Endothelial cell of umbilical vein (primary cell): ENCODE results near the gene ITIH4. TPM values are rescaled to one million over a fixed set of nuclear protein-coding genes. Genes with fewer than 3 reads are reported as not detected.

Source experiments
- BruUV-seq: library from RNA; stranded (reverse); fragments of 400-500 nt; replicated peaks from 2 replicates; lab custom pipeline; 2021; lab: Mats Ljungman, UMichigan
- CTCF ChIA-PET: fragments of 300-600, 350-600 bp; sonication (Branson Sonifier 250); formaldehyde crosslinking; loops from one replicate; lab custom pipeline; 2021; ENCODE audit warnings: antibody characterized with exemption, inconsistent platforms; lab: Charles Lee
- POLR2A ChIA-PET: fragments of 300-600, 350-600 bp; sonication (Branson Sonifier 250); formaldehyde crosslinking; loops from one replicate; lab custom pipeline; 2021; ENCODE audit warnings: antibody characterized with exemption, inconsistent platforms; lab: Charles Lee
- DNase-seq: peaks from one replicate; pipeline ENCODE4 v3.0.0-alpha.2; 2011; ENCODE audit warnings: low read depth, low spot score
- FAIRE-seq: peaks from 2 replicates; lab custom pipeline; 2011; peaks lifted over from hg19 to GRCh38; lab: Jason Lieb, UNC
- H2AFZ ChIP-seq: 2 replicates; pipeline ENCODE4 v1.6.0; 2012; ENCODE audit warnings: low read depth, low read length, control low read depth, inconsistent platforms
- H3K27ac ChIP-seq: 2 replicates; pipeline ENCODE4 v1.5.1; 2011; ENCODE audit warnings: low read depth, mild to moderate bottlenecking, control low read depth, low read length, moderate library complexity; ENCODE audit not compliant: insufficient read depth
- H3K27me3 ChIP-seq, 2 experiments: 2 replicates each; pipeline versions ENCODE4 v1.6.0 to v1.6.1; 2011; ENCODE audit warnings: low read length in 2 of 2, mixed read lengths in 1 of 2; ENCODE audit not compliant: control insufficient read depth in 2 of 2, insufficient read depth in 2 of 2
- H3K36me3 ChIP-seq, 2 experiments: 2 replicates in 1 of 2; 3 replicates in 1 of 2; pipeline ENCODE4 v1.5.1; 2011; ENCODE audit warnings: low read length in 2 of 2, mild to moderate bottlenecking in 1 of 2, moderate library complexity in 1 of 2; ENCODE audit not compliant: control insufficient read depth in 2 of 2, insufficient read depth in 2 of 2; ENCODE audit errors: extremely low read depth in 1 of 2
- H3K4me1 ChIP-seq: 3 replicates; pipeline ENCODE4 v1.5.1; 2011; ENCODE audit warnings: mild to moderate bottlenecking, low read length; ENCODE audit not compliant: control insufficient read depth, insufficient read depth; ENCODE audit errors: extremely low read depth
- H3K4me2 ChIP-seq: 2 replicates; pipeline ENCODE4 v1.6.1; 2011; ENCODE audit warnings: low read length, control low read depth, mixed read lengths; ENCODE audit not compliant: insufficient read depth
- H3K4me3 ChIP-seq, 3 experiments: fragments of 200-600 bp in 1 of 3; sonication (generic), shearing (Covaris generic) in 1 of 3; replicated peaks in 1 of 3; 2 replicates each; pipeline ENCODE4 v1.5.1; 2011 to 2016; ENCODE audit warnings: control low read depth in 3 of 3, low read length in 3 of 3, mild to moderate bottlenecking in 2 of 3, inconsistent platforms in 1 of 3, low read depth in 1 of 3, moderate library complexity in 1 of 3; ENCODE audit not compliant: insufficient read depth in 1 of 3
- H3K79me2 ChIP-seq: 2 replicates; pipeline ENCODE4 v1.6.0; 2012; ENCODE audit warnings: low read length, inconsistent platforms; ENCODE audit not compliant: control insufficient read depth, insufficient read depth
- H3K9ac ChIP-seq: replicated peaks from 2 replicates; pipeline ENCODE3; 2011; ENCODE audit warnings: low read length, control low read depth; ENCODE audit not compliant: insufficient read depth; ENCODE audit errors: extremely low read depth
- H3K9me1 ChIP-seq: replicated peaks from 3 replicates; pipeline ENCODE4 v1.6.0; 2011; ENCODE audit warnings: mild to moderate bottlenecking, low read length; ENCODE audit not compliant: control insufficient read depth, insufficient read depth; ENCODE audit errors: extremely low read depth
- H3K9me3 ChIP-seq: replicated peaks from 2 replicates; pipeline ENCODE4 v1.5.1; 2012; ENCODE audit warnings: low read length, inconsistent platforms; ENCODE audit not compliant: control insufficient read depth, insufficient read depth
- H4K20me1 ChIP-seq: replicated peaks from 2 replicates; pipeline ENCODE3; 2011; ENCODE audit warnings: mild to moderate bottlenecking, low read length; ENCODE audit not compliant: control insufficient read depth, insufficient read depth; ENCODE audit errors: extremely low read depth
- EZH2 ChIP-seq: IDR thresholded peaks from 2 replicates; pipeline ENCODE4 v1.6.1; 2012; ENCODE audit warnings: borderline replicate concordance, low read depth, mild to moderate bottlenecking, moderate library complexity, low read length, inconsistent platforms; ENCODE audit not compliant: severe bottlenecking
- FOS ChIP-seq: IDR thresholded peaks from 2 replicates; pipeline ENCODE4 v1.6.1; 2011; ENCODE audit warnings: mild to moderate bottlenecking, low read length, moderate library complexity, borderline replicate concordance; ENCODE audit not compliant: insufficient read depth
- GATA2 ChIP-seq: IDR thresholded peaks from 2 replicates; pipeline ENCODE4 v1.7.0; 2011; ENCODE audit warnings: low read depth, mild to moderate bottlenecking, moderate library complexity, mixed read lengths, low read length; ENCODE audit not compliant: insufficient read length, insufficient read depth
- JUN ChIP-seq: IDR thresholded peaks from 2 replicates; pipeline ENCODE4 v1.6.1; 2011; ENCODE audit warnings: borderline replicate concordance, low read depth; ENCODE audit not compliant: insufficient read length, insufficient read depth
- MYC ChIP-seq: IDR thresholded peaks from one replicate; pipeline ENCODE4 v1.6.1; 2011; ENCODE audit warnings: mild to moderate bottlenecking, low read depth, low read length
- POLR2A ChIP-seq: IDR thresholded peaks from 2 replicates; pipeline ENCODE4 v1.6.1; 2012; ENCODE audit warnings: low read depth, mild to moderate bottlenecking, control low read depth, low read length
- POLR2AphosphoS5 ChIP-seq: IDR thresholded peaks from 2 replicates; pipeline ENCODE4 v1.6.1; 2012; ENCODE audit warnings: low read depth, mild to moderate bottlenecking, control low read depth, low read length, moderate library complexity; ENCODE audit not compliant: insufficient read depth
- dilution Hi-C: fragments of 300-500 bp; cut with MboI; formaldehyde crosslinking; loops from one replicate; pipeline ENCODE4 v1.15.0; 2019; ENCODE audit warnings: low sequenced_read_pairs; ENCODE audit not compliant: extremely low pct_ligation_motif_present
- intact Hi-C: fragments of 100-400 bp; cut with micrococcal nuclease; formaldehyde crosslinking; loops from one replicate; pipeline ENCODE4 v1.10.0; 2022
- polyA plus RNA-seq, 4 experiments: library from polyadenylated mRNA; depleted of rRNA in 3 of 4; stranded (reverse) in 3 of 4; unstranded in 1 of 4; fragments of >200 nt; gene quantifications; 2 replicates each; pipeline versions ENCODE4 v1.2.1 to v1.2.3, GENCODE V29; 2011 to 2012; ENCODE audit warnings: missing spikeins in 1 of 4
- total RNA-seq: library from RNA; stranded (reverse); gene quantifications from 2 replicates; pipeline ENCODE4 v1.2.3, GENCODE V29; 2021
- TF ChIP-seq, protein P1 (sequence below), 2 donors: IDR thresholded peaks; 1 replicate in 1 of 2; 2 replicates in 1 of 2; pipeline ENCODE4 v1.5.1; 2011; ENCODE audit warnings: low read length in 2 of 2, mild to moderate bottlenecking in 2 of 2, moderate library complexity in 2 of 2, control low read depth in 1 of 2, inconsistent platforms in 1 of 2, low read depth in 1 of 2; ENCODE audit not compliant: insufficient read depth in 1 of 2; ENCODE audit errors: extremely low read depth in 1 of 2

ITIH4 gene
- total and polyA plus RNA-seq, 2 donors (not counting 3 experiments of a cell fraction or from before 2014, with no cell fraction given) = 0.17 to 2.4 TPM

DNA sequence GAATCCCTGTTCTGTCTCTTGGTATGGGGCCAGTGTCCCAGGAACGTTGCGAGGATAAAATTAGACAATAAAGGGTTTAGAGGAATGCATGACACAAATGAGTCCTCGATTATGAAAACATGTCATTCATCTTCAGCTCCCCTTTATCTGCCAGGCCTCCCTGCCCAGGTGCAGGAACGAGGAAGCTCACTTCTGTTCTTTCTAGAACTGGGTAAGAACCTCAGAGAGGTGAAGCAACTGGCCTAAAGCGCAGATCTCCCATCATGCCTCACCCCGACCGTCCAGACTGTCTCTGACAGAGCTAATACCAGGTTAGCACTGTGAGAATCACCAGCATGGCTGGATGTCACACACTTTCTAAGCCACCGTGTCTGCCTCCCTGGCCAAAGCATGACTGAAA lies 54.6 kb downstream of the ITIH4 start:
- Histone ChIP-seq H3K4me3 (no peak overlapping the region), H3K4me1 (peaks cover 5% of the 10 kb centered on the region), H3K79me2 (no peaks in the 10 kb centered on the region), H2AFZ (no peak overlapping the region), H3K27me3 (peaks cover 0 to 7% of the 10 kb centered on the region in 2 experiments), H3K4me2 (no peak overlapping the region), H3K9me1 (no peaks in the 10 kb centered on the region), H4K20me1 (no peaks in the 10 kb centered on the region), H3K9me3 (no peaks in the 10 kb centered on the region), H3K27ac (no peak overlapping the region), H3K9ac (no peak overlapping the region), H3K36me3 (no peaks in the 10 kb centered on the region)
- dilution Hi-C loops (no loop called here), intact Hi-C loops (no loop called here)
- no TSS peak for BruUV-seq
- CTCF ChIA-PET = interaction anchor here (1.1 kb wide), 1 partner anchor 9 kb away, joined by 5 read pairs; no protein-coding TSS in a partner anchor
- FAIRE-seq = no peak
- no peak for DNase-seq
- TF ChIP-seq GATA2 (no peak), MYC (no peak), POLR2A (no peak), JUN (no peak), FOS (no peak), POLR2AphosphoS5 (no peak), EZH2 (no peak)
- TF ChIP-seq, protein P1, sequence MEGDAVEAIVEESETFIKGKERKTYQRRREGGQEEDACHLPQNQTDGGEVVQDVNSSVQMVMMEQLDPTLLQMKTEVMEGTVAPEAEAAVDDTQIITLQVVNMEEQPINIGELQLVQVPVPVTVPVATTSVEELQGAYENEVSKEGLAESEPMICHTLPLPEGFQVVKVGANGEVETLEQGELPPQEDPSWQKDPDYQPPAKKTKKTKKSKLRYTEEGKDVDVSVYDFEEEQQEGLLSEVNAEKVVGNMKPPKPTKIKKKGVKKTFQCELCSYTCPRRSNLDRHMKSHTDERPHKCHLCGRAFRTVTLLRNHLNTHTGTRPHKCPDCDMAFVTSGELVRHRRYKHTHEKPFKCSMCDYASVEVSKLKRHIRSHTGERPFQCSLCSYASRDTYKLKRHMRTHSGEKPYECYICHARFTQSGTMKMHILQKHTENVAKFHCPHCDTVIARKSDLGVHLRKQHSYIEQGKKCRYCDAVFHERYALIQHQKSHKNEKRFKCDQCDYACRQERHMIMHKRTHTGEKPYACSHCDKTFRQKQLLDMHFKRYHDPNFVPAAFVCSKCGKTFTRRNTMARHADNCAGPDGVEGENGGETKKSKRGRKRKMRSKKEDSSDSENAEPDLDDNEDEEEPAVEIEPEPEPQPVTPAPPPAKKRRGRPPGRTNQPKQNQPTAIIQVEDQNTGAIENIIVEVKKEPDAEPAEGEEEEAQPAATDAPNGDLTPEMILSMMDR (IDR thresholded peaks at IDR 0.05; ENCODE audit: extremely low read depth in 1 of 2, insufficient read depth in 1 of 2, low read depth in 1 of 2, low read length in 2 of 2) = no peak
- POLR2A ChIA-PET = no interaction called here
